Right atrium auricular region (tissue), 2 donors: ENCODE results near the gene CACNA1B. TPM values are rescaled to one million over a fixed set of nuclear protein-coding genes. Genes with fewer than 3 reads are reported as not detected.

Source experiments
- DNase-seq: peaks from one replicate; pipeline ENCODE4 v3.0.0-alpha.2; 2019; ENCODE audit warnings: low spot score
- H3K27ac ChIP-seq, 2 donors: fragments of 200-600 bp; sonication (generic); 1 replicate in 1 of 2; 2 replicates in 1 of 2; pipeline ENCODE4 v1.5.1; 2016 to 2019
- H3K27me3 ChIP-seq, 2 donors: fragments of 200-600 bp; sonication (generic); one replicate each; pipeline versions ENCODE4 v1.5.1 to v1.6.0; 2017 to 2019
- H3K36me3 ChIP-seq: fragments of 200-600 bp; sonication (generic); one replicate; pipeline ENCODE4 v1.5.1; 2016
- H3K4me1 ChIP-seq, 2 donors: fragments of 200-600 bp; sonication (generic); one replicate each; pipeline versions ENCODE4 v1.5.1 to v1.6.0; 2017 to 2019
- H3K4me3 ChIP-seq, 2 donors: fragments of 200-600 bp; sonication (generic); 1 replicate in 1 of 2; 2 replicates in 1 of 2; pipeline ENCODE4 v1.5.1; 2017 to 2019; ENCODE audit warnings: mild to moderate bottlenecking in 1 of 2, moderate library complexity in 1 of 2
- H3K9me3 ChIP-seq, 2 donors: fragments of 200-600 bp; sonication (generic); one replicate each; pipeline ENCODE4 v1.5.1; 2019
- CTCF ChIP-seq, 2 donors: fragments of 200-600 bp; sonication (generic); IDR thresholded peaks; one replicate each; pipeline ENCODE4 v1.5.1; 2019; ENCODE audit warnings: antibody characterized with exemption in 2 of 2
- total RNA-seq, 2 donors: library from RNA; depleted of rRNA; stranded (reverse); fragments of >200 nt; gene quantifications; one replicate each; pipeline ENCODE4 v1.1.0, GENCODE V29; 2016

The CACNA1B gene
- total RNA-seq, 2 donors from 2014 or later: 0.04 to 0.41 TPM

- H3K4me1 ChIP-seq: no peaks in the 10 kb centered on the region
- H3K27ac ChIP-seq: no peak overlapping the region
- no peak for TF ChIP-seq CTCF (IDR thresholded peaks at IDR 0.05)
- H3K27me3 ChIP-seq: no peaks in the 10 kb centered on the region
- peaks cover 45% of the 10 kb centered on the region for H3K36me3 ChIP-seq
- H3K9me3 ChIP-seq: no peaks in the 10 kb centered on the region
- DNase-seq: no peak
- H3K4me3 ChIP-seq: no peak overlapping the region
Observed at GRCh38 chr9:137832830-137833590, 44.6 kb upstream of the CACNA1B start.

GRCh38 chr9:137833721-137834613 is 43.6 kb upstream of the CACNA1B start:
- Histone ChIP-seq H3K36me3 (peaks cover 45% of the 10 kb centered on the region), H3K4me3 (no peak overlapping the region), H3K9me3 (no peaks in the 10 kb centered on the region), H3K27me3 (no peaks in the 10 kb centered on the region), H3K27ac (no peak overlapping the region), H3K4me1 (no peaks in the 10 kb centered on the region)
- no peak for TF ChIP-seq CTCF (IDR thresholded peaks at IDR 0.05)
- no peak for DNase-seq

GRCh38 chr9:137834846-137835546 is 42.6 kb upstream of the CACNA1B start:
- Histone ChIP-seq H3K4me3 (no peak overlapping the region), H3K4me1 (no peaks in the 10 kb centered on the region), H3K36me3 (peaks cover 45% of the 10 kb centered on the region), H3K27me3 (no peaks in the 10 kb centered on the region), H3K9me3 (no peaks in the 10 kb centered on the region), H3K27ac (no peak overlapping the region)
- TF ChIP-seq CTCF (IDR thresholded peaks at IDR 0.05): no peak
- no peak for DNase-seq

- Histone ChIP-seq H3K9me3 (no peaks in the 10 kb centered on the region), H3K4me1 (no peaks in the 10 kb centered on the region), H3K27ac (no peak overlapping the region), H3K4me3 (no peak overlapping the region), H3K27me3 (no peaks in the 10 kb centered on the region), H3K36me3 (peaks cover 45% of the 10 kb centered on the region)
- TF ChIP-seq CTCF (IDR thresholded peaks at IDR 0.05): no peak
- DNase-seq: no peak
Observed at GRCh38 chr9:137836151-137836830, 41.3 kb upstream of the CACNA1B start.

- no peak for DNase-seq
- no peak for TF ChIP-seq CTCF (IDR thresholded peaks at IDR 0.05)
- peaks cover 45% of the 10 kb centered on the region for H3K36me3 ChIP-seq
Observed at GRCh38 chr9:137836831-137837241, 40.7 kb upstream of the CACNA1B start.

More at GRCh38 chr9:137836831-137837241, 40.7 kb upstream of the CACNA1B start:
- Histone ChIP-seq H3K27me3 (no peaks in the 10 kb centered on the region), H3K4me3 (no peak overlapping the region), H3K4me1 (no peaks in the 10 kb centered on the region), H3K27ac (no peak overlapping the region), H3K9me3 (no peaks in the 10 kb centered on the region)
